Epithelial cell of esophagus (primary cell): Measurements from ENCODE around the gene YRDC.

Source experiments
- DNase-seq: peaks from one replicate; pipeline ENCODE4 v3.0.0; 2010; ENCODE audit warnings: low read depth
- H3K4me3 ChIP-seq: 2 replicates; pipeline ENCODE4 v1.5.1; 2011; ENCODE audit warnings: mild to moderate bottlenecking, low read length, control low read depth
- CTCF ChIP-seq: IDR thresholded peaks from 2 replicates; pipeline ENCODE4 v1.5.1; 2011; ENCODE audit warnings: low read depth, mild to moderate bottlenecking, low read length, control low read depth, inconsistent platforms; ENCODE audit not compliant: insufficient read depth; ENCODE audit errors: missing control alignments

Gene YRDC

GRCh38 chr1:37811027-37811655 is 3.1 kb upstream of the YRDC start:
- TF ChIP-seq CTCF = peak; percentile 91
- no peak overlapping the region for H3K4me3 ChIP-seq
- peak; percentile 82 for DNase-seq

- TF ChIP-seq CTCF = no peak
- no peak for DNase-seq
- H3K4me3 ChIP-seq = no peak overlapping the region
These were observed 1.9 kb upstream of the YRDC start for GRCh38 chr1:37809942-37810341.

- peak overlapping the region; percentile 89 for H3K4me3 ChIP-seq
- TF ChIP-seq CTCF = no peak
- DNase-seq = peak; percentile 77
These were observed 636 bp upstream of the YRDC start for GRCh38 chr1:37808369-37809319.

GRCh38 chr1:37807220-37807554 is 821 bp downstream of the YRDC start:
- no peak for TF ChIP-seq CTCF
- DNase-seq = no peak
- H3K4me3 ChIP-seq = peak overlapping the region; percentile 89

GRCh38 chr1:37802439-37802838 is 5.6 kb downstream of the YRDC start:
- no peak overlapping the region for H3K4me3 ChIP-seq
- no peak for DNase-seq
- no peak for TF ChIP-seq CTCF

- DNase-seq = no peak
- no peak for TF ChIP-seq CTCF
- H3K4me3 ChIP-seq = no peak overlapping the region
These were observed 10.2 kb downstream of the YRDC start for GRCh38 chr1:37797750-37798345.
